ENCODE data around the gene FAM184A.
"Not testable (repeated sequence)": the region's sequence is repeated elsewhere in the genome, so short reads cannot be mapped to it uniquely, and the experiment has no call there.

Gene FAM184A

DNA sequence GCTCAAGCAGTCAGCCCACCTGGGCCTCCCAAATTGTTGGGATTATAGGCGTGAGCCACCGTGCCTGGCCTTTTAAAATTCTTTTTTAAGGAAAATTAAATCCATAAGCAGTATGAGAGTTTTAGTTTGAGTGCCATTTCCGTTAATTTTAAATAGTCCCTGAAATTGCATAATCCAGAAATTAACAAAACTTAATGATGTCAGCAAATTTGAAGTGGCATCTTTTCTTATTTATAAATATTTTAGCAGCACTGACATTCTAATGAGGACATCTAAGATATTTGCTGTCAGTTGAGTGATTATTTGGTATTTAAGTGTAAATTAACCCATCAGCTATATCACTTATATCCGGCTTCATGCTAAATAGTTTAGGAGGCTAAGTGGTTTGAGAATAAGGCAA, 42.9 kb upstream of the FAM184A start:
- no peak overlapping the region for H3K27ac ChIP-seq
- no peak for TF ChIP-seq CTCF (conservative IDR thresholded peaks at IDR 0.05)

GRCh38 chr6:119119989-119120388, 41.5 kb upstream of the FAM184A start:
- TF ChIP-seq CTCF (conservative IDR thresholded peaks at IDR 0.05), result no peak
- no peak overlapping the region for H3K27ac ChIP-seq

- not testable (repeated sequence) for H3K27ac ChIP-seq
Measured at GRCh38 chr6:119119062-119119461, 40.6 kb upstream of the FAM184A start.

- H3K27ac ChIP-seq, result no peak overlapping the region
- TF ChIP-seq CTCF (conservative IDR thresholded peaks at IDR 0.05), result peak; percentile 17
Measured at GRCh38 chr6:119116712-119117281, 38.3 kb upstream of the FAM184A start.

- no peak overlapping the region for H3K27ac ChIP-seq
- TF ChIP-seq CTCF (conservative IDR thresholded peaks at IDR 0.05), result no peak
Measured at GRCh38 chr6:119113961-119114360, 35.5 kb upstream of the FAM184A start.

DNA sequence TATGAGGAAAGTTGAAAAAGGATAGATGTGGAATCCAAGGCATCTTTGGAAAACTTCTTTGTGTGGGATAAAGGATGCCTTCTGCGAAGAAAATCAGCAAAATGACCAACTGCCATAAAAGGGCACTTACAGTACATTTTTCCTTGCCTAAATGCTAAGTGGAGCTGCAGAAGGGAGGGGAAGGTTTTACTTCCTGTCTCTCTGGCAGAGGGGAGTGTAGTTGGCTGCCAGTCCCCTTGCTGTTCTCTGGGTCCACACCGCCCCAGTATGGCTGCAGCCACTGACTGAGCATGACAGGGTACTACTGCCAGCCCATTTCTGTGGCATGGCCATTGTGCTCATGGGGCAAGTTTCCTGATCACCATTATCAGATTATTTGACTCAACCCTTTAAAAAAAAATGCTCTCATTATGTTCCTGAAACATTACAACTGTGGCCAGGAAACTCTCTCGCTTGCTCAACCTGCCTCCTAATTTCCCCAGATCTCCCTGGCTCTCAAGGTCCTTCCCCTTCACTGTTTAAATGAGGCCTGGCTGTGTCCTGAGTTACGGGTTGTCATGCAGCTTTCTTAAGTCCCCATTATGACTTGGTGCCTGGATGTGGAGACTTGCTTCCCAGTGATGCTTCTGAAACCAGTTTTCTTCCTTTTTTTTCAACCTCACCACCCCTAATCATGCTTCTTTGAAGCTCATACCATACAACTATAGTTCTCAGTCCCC, 34.5 kb upstream of the FAM184A start:
- TF ChIP-seq CTCF (conservative IDR thresholded peaks at IDR 0.05), result no peak
- no peak overlapping the region for H3K27ac ChIP-seq

GRCh38 chr6:119110601-119111548, 32.4 kb upstream of the FAM184A start:
- peak; percentile 77 for TF ChIP-seq CTCF (conservative IDR thresholded peaks at IDR 0.05)
- no peak overlapping the region for H3K27ac ChIP-seq
